A549 (cell line): ENCODE data around the gene GLP2R.

Experiments
- BCL3 ChIP-seq: fragments of >200 bp; sonication (Bioruptor Twin); formaldehyde crosslinking; IDR thresholded peaks from 3 replicates; pipeline ENCODE4 v1.6.1; 2016
- CEBPB ChIP-seq, 2 experiments: fragments of >200 bp in 1 of 2; sonication (Bioruptor Twin) in 1 of 2; formaldehyde crosslinking in 1 of 2; IDR thresholded peaks; 2 replicates each; pipeline ENCODE4 v1.6.1; 2012 to 2016
- CHD4 ChIP-seq: fragments of 200-600 bp; sonication (generic); IDR thresholded peaks from 2 replicates; pipeline ENCODE4 v1.6.1; 2016; ENCODE audit warnings: antibody characterized with exemption, mild to moderate bottlenecking, borderline replicate concordance
- EP300 ChIP-seq, 2 experiments: fragments of >200 bp; sonication (Bioruptor Twin); formaldehyde crosslinking; IDR thresholded peaks; 2 replicates in 1 of 2; 3 replicates in 1 of 2; pipeline ENCODE4 v1.6.1; 2016 to 2017
- JUN ChIP-seq, 2 experiments: fragments of >200 bp; sonication (Bioruptor Twin); formaldehyde crosslinking; IDR thresholded peaks; 2 replicates in 1 of 2; 3 replicates in 1 of 2; pipeline ENCODE4 v1.6.1; 2016 to 2017
- JUNB ChIP-seq: fragments of >200 bp; sonication (Bioruptor Twin); formaldehyde crosslinking; IDR thresholded peaks from 2 replicates; pipeline ENCODE4 v1.6.1; 2016
- MAFK ChIP-seq: fragments of 450-650 bp; IDR thresholded peaks from 2 replicates; pipeline ENCODE4 v1.6.1; 2014; ENCODE audit not compliant: partially characterized antibody
- MAZ ChIP-seq: fragments of 150-350 bp; IDR thresholded peaks from 2 replicates; pipeline ENCODE4 v1.6.1; 2014; ENCODE audit warnings: antibody characterized with exemption, low read depth, low read length, borderline replicate concordance
- NR3C1 ChIP-seq: fragments of >200 bp; sonication (Bioruptor Twin); formaldehyde crosslinking; IDR thresholded peaks from 3 replicates; pipeline ENCODE4 v1.6.1; 2017
- POLR2A ChIP-seq: IDR thresholded peaks from 2 replicates; pipeline ENCODE4 v1.6.1; 2012; ENCODE audit warnings: mild to moderate bottlenecking, low read length
- RCOR1 ChIP-seq: fragments of 150-350 bp; IDR thresholded peaks from 2 replicates; pipeline ENCODE4 v1.6.1; 2014; ENCODE audit warnings: antibody characterized with exemption, low read length, low read depth
- TF ChIP-seq, protein P1 (sequence below): fragments of >200 bp; sonication (Bioruptor Twin); formaldehyde crosslinking; IDR thresholded peaks from 3 replicates; pipeline ENCODE4 v1.5.1; 2016
- TF ChIP-seq, protein P2 (sequence below): IDR thresholded peaks from 2 replicates; pipeline ENCODE4 v1.6.1; 2012

GRCh38 chr17:9802697-9803096 is 23.0 kb upstream of the GLP2R start:
- TF ChIP-seq, protein P1, sequence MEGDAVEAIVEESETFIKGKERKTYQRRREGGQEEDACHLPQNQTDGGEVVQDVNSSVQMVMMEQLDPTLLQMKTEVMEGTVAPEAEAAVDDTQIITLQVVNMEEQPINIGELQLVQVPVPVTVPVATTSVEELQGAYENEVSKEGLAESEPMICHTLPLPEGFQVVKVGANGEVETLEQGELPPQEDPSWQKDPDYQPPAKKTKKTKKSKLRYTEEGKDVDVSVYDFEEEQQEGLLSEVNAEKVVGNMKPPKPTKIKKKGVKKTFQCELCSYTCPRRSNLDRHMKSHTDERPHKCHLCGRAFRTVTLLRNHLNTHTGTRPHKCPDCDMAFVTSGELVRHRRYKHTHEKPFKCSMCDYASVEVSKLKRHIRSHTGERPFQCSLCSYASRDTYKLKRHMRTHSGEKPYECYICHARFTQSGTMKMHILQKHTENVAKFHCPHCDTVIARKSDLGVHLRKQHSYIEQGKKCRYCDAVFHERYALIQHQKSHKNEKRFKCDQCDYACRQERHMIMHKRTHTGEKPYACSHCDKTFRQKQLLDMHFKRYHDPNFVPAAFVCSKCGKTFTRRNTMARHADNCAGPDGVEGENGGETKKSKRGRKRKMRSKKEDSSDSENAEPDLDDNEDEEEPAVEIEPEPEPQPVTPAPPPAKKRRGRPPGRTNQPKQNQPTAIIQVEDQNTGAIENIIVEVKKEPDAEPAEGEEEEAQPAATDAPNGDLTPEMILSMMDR = no peak
- no peak for TF ChIP-seq POLR2A
- TF ChIP-seq MAZ = no peak
- no peak for TF ChIP-seq RCOR1
- TF ChIP-seq CHD4 = no peak
- no peak for TF ChIP-seq CEBPB (IDR thresholded peaks at IDR 0.05)
- no peak for TF ChIP-seq JUNB
- TF ChIP-seq MAFK = no peak
- no peak for TF ChIP-seq EP300 (IDR thresholded peaks at IDR 0.05)
- TF ChIP-seq JUN (IDR thresholded peaks at IDR 0.05) = no peak
- TF ChIP-seq NR3C1 = no peak
- TF ChIP-seq, protein P2, sequence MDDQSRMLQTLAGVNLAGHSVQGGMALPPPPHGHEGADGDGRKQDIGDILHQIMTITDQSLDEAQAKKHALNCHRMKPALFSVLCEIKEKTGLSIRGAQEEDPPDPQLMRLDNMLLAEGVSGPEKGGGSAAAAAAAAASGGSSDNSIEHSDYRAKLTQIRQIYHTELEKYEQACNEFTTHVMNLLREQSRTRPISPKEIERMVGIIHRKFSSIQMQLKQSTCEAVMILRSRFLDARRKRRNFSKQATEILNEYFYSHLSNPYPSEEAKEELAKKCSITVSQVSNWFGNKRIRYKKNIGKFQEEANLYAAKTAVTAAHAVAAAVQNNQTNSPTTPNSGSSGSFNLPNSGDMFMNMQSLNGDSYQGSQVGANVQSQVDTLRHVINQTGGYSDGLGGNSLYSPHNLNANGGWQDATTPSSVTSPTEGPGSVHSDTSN = no peak
- TF ChIP-seq BCL3 = no peak
